Measurements from ENCODE around the gene BRMS1L.
"Not testable (repeated sequence)": the region's sequence is repeated elsewhere in the genome, so short reads cannot be mapped to it uniquely, and the experiment has no call there.

BRMS1L gene, protein sequence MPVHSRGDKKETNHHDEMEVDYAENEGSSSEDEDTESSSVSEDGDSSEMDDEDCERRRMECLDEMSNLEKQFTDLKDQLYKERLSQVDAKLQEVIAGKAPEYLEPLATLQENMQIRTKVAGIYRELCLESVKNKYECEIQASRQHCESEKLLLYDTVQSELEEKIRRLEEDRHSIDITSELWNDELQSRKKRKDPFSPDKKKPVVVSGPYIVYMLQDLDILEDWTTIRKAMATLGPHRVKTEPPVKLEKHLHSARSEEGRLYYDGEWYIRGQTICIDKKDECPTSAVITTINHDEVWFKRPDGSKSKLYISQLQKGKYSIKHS

DNA sequence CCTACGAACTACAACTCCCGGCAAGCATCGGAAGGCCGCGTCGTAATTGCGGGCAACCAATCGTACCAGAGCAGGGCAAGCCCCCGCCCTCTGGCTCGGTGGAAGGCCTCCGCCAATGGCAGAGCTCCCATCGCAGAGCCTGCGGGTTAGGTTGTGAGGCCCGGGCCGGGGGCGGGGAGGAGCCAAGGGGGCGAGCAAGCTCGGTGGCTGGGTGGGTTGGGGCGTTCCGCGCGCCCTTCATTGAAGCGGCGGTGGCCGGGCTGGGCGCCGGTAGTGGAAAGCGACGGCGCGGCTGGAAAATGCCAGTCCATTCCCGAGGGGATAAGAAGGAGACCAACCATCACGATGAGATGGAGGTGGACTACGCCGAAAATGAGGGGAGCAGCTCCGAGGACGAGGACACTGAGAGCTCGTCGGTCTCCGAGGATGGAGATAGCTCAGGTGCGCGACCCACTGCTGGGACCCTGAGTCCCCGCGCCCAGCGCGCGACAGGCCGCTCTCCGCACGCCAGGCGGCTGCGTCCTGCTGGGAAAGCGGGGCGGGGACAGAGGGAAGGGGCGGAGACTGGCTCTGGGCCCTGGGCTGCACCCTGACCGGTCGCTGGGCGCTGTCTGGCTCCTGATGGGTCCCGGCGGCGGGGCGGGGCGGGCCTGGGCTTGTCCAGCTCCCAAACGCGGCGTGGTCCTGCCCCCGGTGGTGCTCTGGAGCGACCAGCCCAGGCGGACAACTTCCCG, at the start of gene BRMS1L:
Gene BRMS1L, plus strand, starts transcription at position 121 of the 734 bp plus-strand sequence. Its CDS starts 179 bp downstream, at position 300.
- DNase-seq = peak; percentile 99

DNA sequence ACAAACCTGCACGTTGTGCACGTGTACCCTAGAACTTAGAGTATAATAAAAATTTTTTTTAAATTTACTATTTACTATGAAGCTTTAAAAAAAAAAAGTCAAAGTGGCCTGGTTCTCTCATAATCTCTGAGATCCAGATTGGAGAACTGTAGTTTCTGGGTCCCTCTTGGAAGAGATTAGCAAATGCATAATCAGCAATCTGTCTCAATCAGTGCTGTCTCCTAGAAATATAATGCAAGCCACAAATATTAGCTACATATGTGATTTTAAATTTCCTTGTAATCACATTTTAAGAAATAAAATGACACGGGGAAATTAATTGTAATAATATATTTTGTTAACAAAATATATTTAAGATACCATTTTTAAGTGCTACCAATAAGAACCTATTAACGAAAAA, 49.3 kb upstream of the BRMS1L start:
- no peak for DNase-seq

DNA sequence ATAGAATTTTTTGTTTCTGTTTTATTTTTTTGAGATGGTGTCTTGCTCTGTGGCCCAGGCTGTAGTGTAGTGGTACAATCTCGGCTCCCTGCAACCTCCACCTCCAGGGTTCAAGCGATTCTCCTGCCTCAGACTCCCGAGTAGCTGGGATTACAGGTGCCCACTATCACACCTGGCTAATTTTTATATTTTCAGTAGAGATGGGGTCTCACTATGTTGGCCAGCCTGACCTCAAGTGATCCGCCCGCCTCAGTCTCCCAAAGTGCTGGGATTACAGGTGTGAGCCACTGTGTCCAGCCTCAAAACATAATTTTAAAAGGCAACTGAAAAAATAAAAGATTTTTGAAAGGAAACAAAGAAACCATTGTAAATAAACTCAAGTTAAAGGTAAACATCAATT, 48.6 kb upstream of the BRMS1L start:
- not testable (repeated sequence) for DNase-seq

DNA sequence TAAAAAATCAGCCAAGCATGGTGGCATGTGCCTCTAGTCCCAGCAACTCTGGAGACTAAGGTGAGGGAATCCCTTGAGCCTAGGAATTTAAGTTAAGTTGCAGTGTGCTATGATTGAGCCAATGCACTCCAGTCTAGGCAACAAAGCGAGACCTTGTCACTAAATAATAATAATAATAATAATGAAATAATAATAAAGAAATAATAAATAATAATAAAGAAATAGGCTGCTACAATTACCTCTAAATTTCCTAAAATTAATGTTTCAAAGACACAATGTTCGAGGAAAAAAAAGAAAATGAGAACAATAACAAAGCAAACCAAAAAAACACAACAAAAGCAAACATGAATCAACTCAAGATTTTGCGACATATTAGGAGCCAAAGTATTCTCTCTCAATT, 46.8 kb upstream of the BRMS1L start:
- no peak for DNase-seq

DNA sequence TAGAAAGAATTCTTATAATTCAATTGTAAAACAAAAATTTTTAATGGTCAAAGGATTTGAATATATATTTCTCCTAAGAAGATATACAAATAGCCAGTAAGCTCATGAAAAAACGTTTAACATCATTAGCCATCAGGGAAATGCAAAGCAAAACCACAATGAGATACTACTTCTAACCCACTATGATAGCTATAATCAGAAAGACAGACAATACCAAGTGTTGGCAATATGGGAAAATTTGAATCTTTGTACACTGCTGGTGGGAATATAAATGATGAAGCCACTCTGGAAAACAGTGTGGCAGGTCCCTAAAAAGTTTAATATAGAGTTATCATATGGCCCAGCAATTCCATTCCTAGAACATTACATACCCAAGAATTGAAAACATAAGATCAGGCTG, 42.4 kb upstream of the BRMS1L start:
- no peak for DNase-seq

DNA sequence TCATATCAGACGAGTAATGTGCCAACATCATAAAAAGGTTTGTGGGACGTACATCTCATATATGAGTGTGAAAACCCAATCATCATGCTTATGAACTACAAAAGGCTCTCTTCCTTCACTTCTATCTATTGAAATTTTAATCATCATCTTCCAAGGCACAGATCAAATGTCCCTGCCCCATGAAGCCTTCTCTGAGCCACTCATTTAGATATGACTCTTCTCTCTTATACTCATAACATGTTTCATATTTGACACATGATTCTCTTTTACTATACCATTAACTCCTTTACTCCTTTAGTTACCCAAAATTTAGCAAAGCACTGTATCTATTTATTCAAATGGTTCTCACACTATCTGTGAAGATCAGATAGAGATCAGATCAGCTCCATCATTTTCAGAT, 39.3 kb upstream of the BRMS1L start:
- no peak for DNase-seq

DNA sequence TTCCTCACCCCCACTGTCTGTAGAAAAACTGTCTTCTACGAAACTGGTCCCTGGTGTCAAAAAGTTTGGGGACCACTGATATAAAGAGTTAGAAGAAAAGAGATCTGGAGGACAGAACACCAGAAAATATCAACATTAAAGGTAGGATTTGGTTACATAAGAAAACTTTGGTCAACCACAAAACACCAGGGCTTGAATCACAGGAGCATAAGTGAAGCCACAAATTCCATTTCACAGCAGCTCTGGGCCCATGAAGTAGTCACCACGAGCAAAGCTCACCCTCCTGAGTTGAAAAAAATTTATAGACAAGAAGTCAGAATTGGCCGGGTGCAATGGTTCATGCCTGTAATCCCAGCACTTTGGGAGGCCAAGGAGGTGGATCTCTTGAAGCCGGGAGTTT, 36.5 kb upstream of the BRMS1L start:
- no peak for DNase-seq

DNA sequence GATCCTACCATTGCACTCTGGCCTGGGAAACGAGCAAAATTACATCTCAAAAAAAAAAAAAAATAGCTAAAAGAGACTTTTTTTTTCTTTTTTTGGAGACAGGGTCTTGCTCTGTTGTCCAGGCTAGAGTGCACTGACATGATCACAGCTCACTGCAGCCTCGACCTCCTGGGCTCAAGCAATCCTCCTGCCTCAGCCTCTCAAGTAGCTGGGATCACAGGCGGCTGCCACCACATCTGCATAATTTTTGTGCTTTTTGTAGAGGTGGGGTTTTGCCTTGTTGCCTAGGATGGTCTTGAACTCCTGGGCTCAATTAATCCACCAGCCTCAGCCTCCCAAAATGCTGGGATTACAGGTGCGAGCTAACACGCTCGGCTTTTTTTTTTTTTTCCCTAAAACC, 28.3 kb upstream of the BRMS1L start:
- DNase-seq = no peak

DNA sequence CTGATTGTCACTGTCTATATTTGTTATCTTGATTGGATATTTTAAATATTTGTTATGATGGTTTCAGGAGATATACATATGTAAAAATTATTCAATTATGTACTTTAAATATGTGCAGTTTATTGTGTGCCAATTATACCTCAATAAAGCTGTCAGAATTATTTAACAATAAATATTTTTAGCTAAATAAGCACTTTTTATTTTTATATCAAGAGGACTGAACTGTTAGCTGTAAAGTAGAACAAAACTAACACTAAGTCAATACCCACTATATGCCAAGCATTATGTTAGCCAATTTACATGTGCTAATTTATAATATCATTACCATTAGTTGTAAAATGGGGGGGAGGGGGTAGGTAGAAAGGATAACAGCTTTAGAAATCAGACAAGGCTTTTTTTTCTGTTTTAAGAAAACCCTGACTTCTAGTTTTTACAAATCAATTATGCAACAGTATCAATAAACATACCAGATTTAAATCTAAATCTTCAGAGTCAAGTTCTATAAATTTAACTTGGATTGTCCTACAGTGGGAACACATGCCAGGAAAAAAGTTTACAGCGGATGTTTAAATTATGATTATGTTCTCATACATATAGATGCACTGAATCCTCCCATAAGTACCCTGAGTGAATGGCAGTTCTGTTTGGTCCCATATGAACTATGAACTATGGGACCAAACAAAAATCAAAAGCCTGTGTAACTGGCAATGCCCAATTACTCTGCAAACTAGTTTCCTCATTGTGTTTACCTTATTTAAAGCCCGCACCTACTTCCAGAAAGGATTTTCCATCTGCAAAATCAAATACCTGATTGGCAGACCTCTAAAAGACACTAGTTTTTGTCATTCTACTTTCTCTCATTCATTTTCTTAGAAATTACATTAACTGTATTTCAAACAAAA, 19.9 kb upstream of the BRMS1L start:
- DNase-seq = no peak

DNA sequence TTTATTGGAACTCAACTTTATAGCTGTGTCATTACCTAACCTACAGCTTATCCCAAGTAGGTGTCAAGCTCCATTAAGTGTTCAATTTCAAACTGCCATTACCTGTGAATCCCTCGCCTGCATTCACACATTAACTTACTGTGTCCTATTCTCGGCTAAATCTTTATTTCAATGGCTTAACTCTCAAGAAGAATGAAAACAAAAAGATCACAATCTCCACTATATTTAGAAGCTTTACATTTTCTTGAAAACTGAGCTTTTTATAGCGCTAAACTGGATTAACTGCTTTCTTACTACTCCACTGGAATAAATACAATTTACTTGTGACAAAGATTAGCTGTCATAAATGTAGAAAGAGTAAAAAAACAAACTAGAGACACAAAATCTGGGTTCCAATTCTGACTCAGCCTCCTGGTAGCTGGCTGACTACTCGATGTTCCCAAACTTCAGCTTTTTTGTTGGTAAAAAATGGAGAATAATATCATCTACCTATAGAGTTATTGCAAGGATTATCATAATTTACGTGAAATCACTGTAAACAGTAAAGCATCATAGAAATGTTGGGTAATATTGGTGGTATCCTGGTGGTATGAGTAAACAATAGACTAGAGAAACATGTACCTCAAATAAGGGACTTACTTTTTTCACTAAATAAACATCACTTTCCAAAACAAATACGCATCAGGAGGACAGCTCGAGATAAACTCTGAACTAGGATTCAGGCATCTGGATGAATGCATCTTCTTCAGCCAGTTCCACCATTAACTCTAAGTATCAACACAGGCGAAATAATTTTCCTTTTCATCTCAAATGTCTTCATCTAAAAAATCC, 18.8 kb upstream of the BRMS1L start:
- DNase-seq = no peak

DNA sequence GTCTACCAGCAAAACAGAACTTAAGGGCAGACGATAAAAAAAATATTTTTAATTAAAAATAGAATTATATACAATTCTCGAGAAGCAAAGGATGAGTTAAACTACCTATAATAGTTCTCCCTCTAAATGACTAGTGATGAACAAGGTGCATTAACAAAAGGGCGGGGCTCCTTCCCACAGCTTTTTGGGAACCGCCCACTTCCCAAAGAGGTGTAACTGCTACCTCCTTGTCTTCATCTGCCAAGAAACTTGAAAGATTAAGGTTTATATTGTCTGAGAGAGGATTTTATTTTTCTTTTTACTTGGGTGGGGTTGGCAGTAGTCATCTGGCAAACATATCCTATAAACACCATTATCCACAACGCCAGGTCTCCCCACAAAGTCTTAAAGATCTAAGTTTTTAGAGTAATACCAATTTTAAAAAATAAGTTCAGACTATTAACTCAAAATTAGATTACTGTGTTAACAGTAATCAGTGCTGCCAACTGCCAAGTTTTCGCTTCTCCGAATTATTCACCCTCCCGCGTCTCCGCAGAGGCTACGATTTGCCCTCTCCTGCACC, 18.0 kb upstream of the BRMS1L start:
- DNase-seq = no peak

DNA sequence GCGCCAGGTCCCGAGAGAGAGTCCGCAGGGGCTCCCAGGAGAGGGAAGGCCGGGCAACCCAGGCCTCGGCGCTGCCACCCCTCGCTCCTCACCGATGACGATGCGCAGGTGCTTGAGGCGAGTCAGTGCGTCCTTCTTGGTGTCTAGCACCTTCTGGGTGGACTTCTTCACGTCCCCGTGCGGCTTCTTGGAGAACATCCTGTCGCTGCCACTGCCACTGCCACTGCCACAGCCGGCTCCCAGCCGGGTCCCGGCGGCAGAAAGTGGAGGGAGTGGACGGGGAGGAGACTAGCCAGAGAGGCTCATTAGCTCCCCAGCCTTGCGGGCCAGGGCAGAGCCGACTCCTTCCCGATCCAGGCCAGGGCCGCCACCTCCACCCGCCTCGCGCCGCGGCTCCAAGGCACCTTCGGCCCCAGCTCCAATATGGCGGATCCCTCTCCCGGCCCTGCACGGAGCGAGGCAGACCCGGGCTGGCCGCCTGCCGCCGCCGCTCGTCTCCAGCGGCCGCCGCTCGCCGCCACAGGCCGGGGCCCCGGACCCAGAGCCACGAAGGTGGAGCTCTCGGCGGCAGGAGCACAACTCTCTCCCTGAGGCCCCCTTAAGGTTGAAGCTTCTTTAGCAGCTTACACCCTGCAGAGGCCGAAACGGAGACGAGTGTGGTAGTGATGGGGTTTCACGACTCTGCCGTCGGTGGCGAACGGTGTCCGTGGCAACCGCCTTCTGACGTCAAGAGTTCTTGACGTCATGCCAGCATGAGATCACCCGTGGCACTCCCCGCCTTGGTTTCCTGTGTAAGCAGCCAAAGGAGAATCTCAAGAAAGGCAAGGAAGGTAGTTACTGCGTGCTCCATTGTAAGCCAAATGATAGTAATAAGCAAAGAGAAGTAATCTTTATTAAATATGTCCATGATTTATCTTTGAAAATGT, 17.2 kb upstream of the BRMS1L start, which contains the start of gene RALGAPA1:
Gene RALGAPA1, minus strand, starts transcription at position 658 of the 926 bp plus-strand sequence. Its CDS starts 460 bp downstream, at position 198.
- peak; percentile 96 for DNase-seq

DNA sequence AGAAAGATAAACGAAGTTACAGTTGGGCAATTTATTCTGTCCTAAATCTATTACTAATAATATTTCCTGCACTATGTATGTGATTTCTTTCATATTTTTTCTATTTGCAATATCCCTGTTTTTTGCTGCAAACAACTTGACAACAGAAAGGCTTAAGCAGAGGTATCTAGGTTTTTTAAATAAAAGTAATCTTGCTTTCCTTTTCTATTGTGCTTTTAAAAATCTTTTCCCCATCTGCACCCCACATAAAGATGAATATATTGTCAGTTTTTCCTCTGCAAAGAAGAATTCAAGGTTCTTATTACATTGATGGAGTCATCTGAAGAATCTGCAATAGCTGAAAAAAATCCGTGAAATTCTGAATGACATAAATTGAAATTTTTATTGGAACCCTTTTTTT, 16.5 kb upstream of the BRMS1L start:
- DNase-seq = no peak

DNA sequence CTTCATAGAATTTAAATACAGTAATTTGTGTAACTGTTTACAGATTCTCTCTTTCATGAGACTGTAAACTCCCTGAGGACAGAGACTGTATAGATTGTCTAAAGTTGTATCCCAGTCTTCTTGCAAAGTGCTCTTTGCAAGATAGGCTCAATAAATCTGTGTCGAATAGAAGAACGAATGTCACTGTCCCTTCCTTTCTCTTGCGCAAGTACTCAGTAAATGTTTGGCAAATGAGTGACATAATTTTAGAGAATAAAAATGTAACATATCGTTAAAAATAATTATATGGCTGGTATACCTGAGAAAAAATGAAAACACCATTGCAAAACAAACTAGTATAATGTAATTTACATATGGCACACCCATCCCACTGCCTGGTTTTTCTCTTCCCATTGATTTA, 15.2 kb upstream of the BRMS1L start:
- DNase-seq = no peak

DNA sequence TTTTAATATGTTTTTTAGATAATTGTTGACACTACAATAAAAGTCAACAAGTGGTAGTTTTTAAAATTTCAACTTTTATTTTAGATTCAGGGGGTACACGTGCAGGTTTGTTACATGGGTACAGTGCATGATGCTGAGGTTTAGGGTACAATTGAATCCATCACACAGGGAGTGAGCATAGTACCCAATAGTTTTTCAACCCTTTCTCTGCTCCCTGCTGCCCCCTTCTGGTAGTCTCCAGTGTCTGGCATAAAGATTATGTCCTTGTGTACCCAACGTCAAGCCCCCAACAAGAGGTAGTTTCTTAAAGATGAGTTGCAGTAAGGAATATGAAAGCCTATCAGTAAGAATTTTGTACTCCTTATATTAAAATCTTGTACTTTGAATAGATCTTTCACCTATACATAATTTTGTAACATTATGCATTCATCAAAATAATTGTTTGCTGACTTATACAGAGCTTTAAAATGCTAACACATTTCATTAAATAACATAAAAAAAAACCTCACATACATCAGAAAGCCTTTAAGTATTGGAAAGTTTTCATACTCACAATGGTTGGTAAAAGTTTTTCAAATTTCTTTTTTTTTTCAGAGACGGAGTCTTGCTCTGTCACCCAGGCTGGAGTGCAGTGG, 11.7 kb upstream of the BRMS1L start:
- DNase-seq = peak; percentile 36

DNA sequence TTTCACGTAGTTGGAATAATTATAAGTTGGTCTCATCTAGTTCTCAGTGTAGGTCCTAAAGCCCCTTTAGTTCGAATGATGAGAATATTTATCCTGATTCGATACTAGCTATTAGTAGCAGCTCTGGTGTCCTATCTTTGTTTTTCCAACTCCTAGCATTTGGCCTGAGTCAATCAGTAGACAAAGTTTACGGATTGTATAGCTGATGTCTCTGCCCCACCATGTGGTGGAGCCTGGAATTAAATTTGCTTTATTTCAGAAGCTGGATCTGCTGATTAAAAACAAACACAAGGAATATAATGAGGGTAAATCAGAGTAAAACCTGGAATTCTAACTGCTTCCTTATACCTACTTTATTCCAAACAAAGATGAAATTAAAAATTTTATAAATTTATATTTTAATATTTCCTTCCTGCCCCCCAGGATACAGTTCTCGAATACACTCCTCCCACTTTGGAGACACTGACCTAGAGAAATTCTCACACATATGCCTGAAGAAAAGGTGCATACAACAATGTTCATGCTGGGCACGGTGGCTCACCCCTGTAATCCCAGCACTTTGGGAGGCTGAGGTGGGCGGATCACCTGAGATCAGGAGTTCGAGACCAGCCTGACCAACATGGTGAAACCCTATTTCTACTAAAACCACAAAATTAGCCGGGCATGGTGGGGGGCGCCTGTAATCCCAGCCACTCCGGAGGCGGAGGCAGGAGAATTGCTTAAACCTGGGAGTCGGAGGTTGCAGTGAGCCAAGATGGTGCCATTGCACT, 7.6 kb upstream of the BRMS1L start:
- no peak for DNase-seq

DNA sequence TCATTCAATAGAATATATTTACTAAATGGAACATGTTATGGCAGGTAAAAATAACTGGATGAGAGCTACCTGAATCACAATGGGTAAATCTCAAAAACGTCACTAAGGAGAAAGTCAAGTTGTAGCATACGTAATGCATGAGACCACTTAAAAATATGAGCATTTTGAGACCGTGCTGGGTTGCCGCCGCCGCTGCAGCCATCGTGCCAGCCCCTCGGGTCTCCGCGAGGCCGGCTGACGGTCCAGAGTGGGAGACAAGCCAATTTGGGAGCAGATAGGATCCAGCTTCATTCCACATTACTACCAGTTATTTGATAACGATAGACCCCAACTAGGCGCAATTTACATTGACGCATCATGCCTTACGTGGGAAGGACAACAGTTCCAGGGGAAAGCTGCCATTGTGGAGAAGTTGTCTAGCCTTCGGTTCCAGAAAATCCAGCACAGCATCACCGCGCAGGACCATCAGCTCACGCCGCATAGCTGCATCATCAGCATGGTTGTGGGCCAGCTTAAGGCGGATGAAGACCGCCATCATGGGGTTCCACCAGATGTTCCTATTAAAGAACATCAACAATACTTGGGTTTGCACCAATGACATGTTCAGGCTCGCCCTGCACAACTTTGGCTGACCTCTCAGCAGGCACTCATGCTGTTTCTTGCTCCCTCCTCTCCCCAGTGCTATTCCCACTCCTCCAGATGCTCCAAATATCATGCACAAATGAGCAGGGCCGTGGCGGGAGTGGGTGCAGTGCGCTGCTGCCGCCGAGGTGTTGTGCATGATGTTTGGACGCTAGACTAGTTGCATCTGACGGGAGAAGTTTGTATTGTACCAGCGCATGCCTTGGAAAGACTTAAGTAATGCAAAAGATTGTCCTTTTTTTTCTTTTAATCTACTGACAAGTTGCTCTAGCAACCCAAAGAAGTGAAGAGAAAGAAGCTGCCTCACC, 6.3 kb upstream of the BRMS1L start:
- no peak for DNase-seq

Measured in right hindlimb (tissue), 1 donor.